IMR-90 (cell line): ENCODE data around the gene STARD7. TPM values are rescaled to one million over a fixed set of nuclear protein-coding genes. Genes with fewer than 3 reads are reported as not detected.

Experiments
- ATAC-seq: fragments of 200-7000 bp; cut with Tn5 transposase; 2 replicates; pipeline ENCODE4 v1.9.1; 2020; ENCODE audit warnings: low read depth, mild to moderate bottlenecking, moderate library complexity
- BruUV-seq: library from RNA; stranded (reverse); fragments of 400-500 nt; replicated peaks from 2 replicates; lab custom pipeline; 2021; lab: Mats Ljungman, UMichigan
- CTCF ChIA-PET: fragments of 300-600 bp; formaldehyde crosslinking; extraction: SDS; loops from one replicate; lab custom pipeline; 2021; ENCODE audit warnings: antibody characterized with exemption; lab: Yijun Ruan, JAX
- POLR2A ChIA-PET: fragments of 300-600 bp; sonication (Branson Sonifier 250); formaldehyde crosslinking; loops from one replicate; lab custom pipeline; 2022; ENCODE audit warnings: antibody characterized with exemption; ENCODE audit not compliant: unreplicated experiment; lab: Charles Lee
- DNase-seq: peaks from one replicate; pipeline ENCODE4 v3.0.0; 2013
- H2AFZ ChIP-seq: replicated peaks from 2 replicates; pipeline ENCODE3; 2013; ENCODE audit warnings: low read length, mild to moderate bottlenecking; ENCODE audit not compliant: poor library complexity
- H2AK5ac ChIP-seq: 2 replicates; pipeline ENCODE4 v1.6.1; 2013; ENCODE audit warnings: low read depth, low read length, inconsistent platforms
- H2AK9ac ChIP-seq: replicated peaks from 2 replicates; pipeline ENCODE3; 2013; ENCODE audit warnings: mild to moderate bottlenecking, low read depth, low read length, moderate library complexity; ENCODE audit not compliant: poor library complexity
- H2BK120ac ChIP-seq: 2 replicates; pipeline ENCODE4 v1.6.1; 2013; ENCODE audit warnings: low read depth, low read length, inconsistent platforms
- H2BK15ac ChIP-seq: 3 replicates; pipeline ENCODE4 v1.6.1; 2013; ENCODE audit warnings: low read depth, low read length, inconsistent platforms
- H2BK20ac ChIP-seq: 2 replicates; pipeline ENCODE4 v1.6.1; 2013; ENCODE audit warnings: low read depth, mild to moderate bottlenecking, inconsistent platforms, low read length, moderate library complexity
- H2BK5ac ChIP-seq: 2 replicates; pipeline ENCODE4 v1.6.1; 2013; ENCODE audit warnings: mild to moderate bottlenecking, low read depth, low read length, inconsistent platforms; ENCODE audit not compliant: poor library complexity, severe bottlenecking
- H3K14ac ChIP-seq: replicated peaks from 2 replicates; pipeline ENCODE4 v1.6.1; 2013; ENCODE audit warnings: low read depth, low read length, inconsistent platforms
- H3K18ac ChIP-seq: 2 replicates; pipeline ENCODE4 v1.6.1; 2013; ENCODE audit warnings: low read depth, low read length, control low read depth
- H3K23ac ChIP-seq: 2 replicates; pipeline ENCODE4 v1.6.1; 2013; ENCODE audit warnings: low read depth, low read length, inconsistent platforms
- H3K27ac ChIP-seq: 2 replicates; pipeline ENCODE4 v1.5.1; 2013; ENCODE audit warnings: mild to moderate bottlenecking, control low read depth, low read length; ENCODE audit not compliant: insufficient read depth
- H3K27me3 ChIP-seq: 2 replicates; pipeline ENCODE4 v1.6.1; 2013; ENCODE audit warnings: low read length; ENCODE audit not compliant: control insufficient read depth, insufficient read depth
- H3K36me3 ChIP-seq: 2 replicates; pipeline ENCODE4 v1.6.1; 2013; ENCODE audit warnings: low read length, mixed read lengths; ENCODE audit not compliant: control insufficient read depth, insufficient read depth
- H3K4ac ChIP-seq: 2 replicates; pipeline ENCODE4 v1.6.1; 2013; ENCODE audit warnings: low read depth, low read length, inconsistent platforms
- H3K4me1 ChIP-seq: 2 replicates; pipeline ENCODE4 v1.6.1; 2013; ENCODE audit warnings: low read length, mixed read lengths; ENCODE audit not compliant: control insufficient read depth, insufficient read depth
- H3K4me2 ChIP-seq: 2 replicates; pipeline ENCODE4 v1.6.1; 2013; ENCODE audit warnings: low read depth, mild to moderate bottlenecking, control low read depth, low read length, moderate library complexity
- H3K4me3 ChIP-seq: 2 replicates; pipeline ENCODE4 v1.5.1; 2013; ENCODE audit warnings: low read depth, mild to moderate bottlenecking, control low read depth, low read length, moderate library complexity; ENCODE audit not compliant: insufficient read depth
- H3K56ac ChIP-seq: 2 replicates; pipeline ENCODE4 v1.6.1; 2013; ENCODE audit warnings: low read length, inconsistent platforms; ENCODE audit not compliant: insufficient read depth; ENCODE audit errors: extremely low read depth
- H3K79me1 ChIP-seq, 2 experiments: 2 replicates each; pipeline ENCODE4 v1.6.1; 2013; ENCODE audit warnings: low read length in 2 of 2, inconsistent platforms in 1 of 2, low read depth in 1 of 2
- H3K9ac ChIP-seq: 2 replicates; pipeline ENCODE4 v1.6.1; 2013; ENCODE audit warnings: low read depth, low read length, control low read depth
- H3K9me1 ChIP-seq: 2 replicates; pipeline ENCODE4 v1.6.1; 2013; ENCODE audit warnings: low read length, inconsistent platforms; ENCODE audit not compliant: insufficient read depth
- H3K9me3 ChIP-seq: 2 replicates; pipeline ENCODE4 v1.6.1; 2013; ENCODE audit warnings: low read length; ENCODE audit not compliant: control insufficient read depth, insufficient read depth
- H4K20me1 ChIP-seq: 2 replicates; pipeline ENCODE4 v1.6.1; 2013; ENCODE audit warnings: low read length, inconsistent platforms; ENCODE audit not compliant: insufficient read depth
- H4K5ac ChIP-seq: 2 replicates; pipeline ENCODE4 v1.6.1; 2013; ENCODE audit warnings: mild to moderate bottlenecking, low read depth, low read length, control low read depth
- H4K8ac ChIP-seq, 2 experiments: 2 replicates each; pipeline ENCODE4 v1.6.1; 2013; ENCODE audit warnings: low read depth in 2 of 2, low read length in 2 of 2, control low read depth in 1 of 2, inconsistent platforms in 1 of 2
- H4K91ac ChIP-seq: 2 replicates; pipeline ENCODE4 v1.6.1; 2013; ENCODE audit warnings: low read depth, low read length, inconsistent platforms; ENCODE audit not compliant: insufficient read depth
- BHLHE40 ChIP-seq: fragments of 150-350 bp; IDR thresholded peaks from 2 replicates; pipeline ENCODE4 v1.6.1; 2016; ENCODE audit warnings: mild to moderate bottlenecking, low read depth, low read length
- CEBPB ChIP-seq: IDR thresholded peaks from 2 replicates; pipeline ENCODE4 v1.6.1; 2012; ENCODE audit warnings: low read depth, low read length, improper control_type of control experiment
- CHD1 ChIP-seq: IDR thresholded peaks from 2 replicates; pipeline ENCODE4 v1.6.1; 2012; ENCODE audit warnings: low read depth, low read length, improper control_type of control experiment
- CTCF ChIP-seq: conservative IDR thresholded peaks from 2 replicates; pipeline ENCODE4 v1.5.1; 2012; ENCODE audit warnings: mild to moderate bottlenecking, low read depth, low read length, improper control_type of control experiment
- ELK1 ChIP-seq: fragments of 150-350 bp; IDR thresholded peaks from 2 replicates; pipeline ENCODE4 v1.6.1; 2016; ENCODE audit warnings: low read depth, mild to moderate bottlenecking, low read length, moderate library complexity, borderline replicate concordance
- FOS ChIP-seq: fragments of 150-350 bp; IDR thresholded peaks from 2 replicates; pipeline ENCODE4 v1.6.1; 2016; ENCODE audit warnings: low read depth, low read length
- MAFK ChIP-seq: IDR thresholded peaks from 2 replicates; pipeline ENCODE4 v1.6.1; 2012; ENCODE audit warnings: low read depth, low read length, improper control_type of control experiment
- MAZ ChIP-seq: IDR thresholded peaks from 2 replicates; pipeline ENCODE4 v1.6.1; 2012; ENCODE audit warnings: low read depth, mild to moderate bottlenecking, low read length, improper control_type of control experiment, moderate library complexity, borderline replicate concordance
- MXI1 ChIP-seq: IDR thresholded peaks from 2 replicates; pipeline ENCODE4 v1.6.1; 2012; ENCODE audit warnings: low read depth, mild to moderate bottlenecking, low read length, moderate library complexity, borderline replicate concordance
- POLR2A ChIP-seq: IDR thresholded peaks from 2 replicates; pipeline ENCODE4 v1.6.1; 2012; ENCODE audit warnings: mild to moderate bottlenecking, low read depth, low read length
- RAD21 ChIP-seq: IDR thresholded peaks from 2 replicates; pipeline ENCODE4 v1.6.1; 2012; ENCODE audit warnings: low read length, improper control_type of control experiment
- RCOR1 ChIP-seq: IDR thresholded peaks from 2 replicates; pipeline ENCODE4 v1.6.1; 2012; ENCODE audit warnings: mild to moderate bottlenecking, low read length, improper control_type of control experiment; ENCODE audit not compliant: insufficient replicate concordance
- RFX5 ChIP-seq: IDR thresholded peaks from 2 replicates; pipeline ENCODE4 v1.8.0; 2012; ENCODE audit warnings: low read depth, mild to moderate bottlenecking, low read length, moderate library complexity
- SMC3 ChIP-seq: fragments of 150-350 bp; IDR thresholded peaks from 2 replicates; pipeline ENCODE4 v1.6.1; 2016; ENCODE audit warnings: low read depth, mild to moderate bottlenecking, antibody characterized with exemption, low read length, moderate library complexity
- WGBS, 2 experiments: methylation state at CpG; one replicate each; pipeline versions ENCODE4 v1.1.5 to v1.1.7; 2013; ENCODE audit warnings: missing lambda C conversion rate in 2 of 2; ENCODE audit not compliant: insufficient read length in 1 of 2; ENCODE audit errors: extremely low coverage in 2 of 2; 5-methylcytosine and 5-hydroxymethylcytosine counted together
- dilution Hi-C: fragments of 300-500 bp; cut with HindIII; formaldehyde crosslinking; loops from one replicate; pipeline ENCODE4 v1.14.3; 2018; ENCODE audit warnings: low sequenced_read_pairs; ENCODE audit not compliant: unreplicated experiment
- in situ Hi-C: fragments of 300-500 bp; cut with MboI; formaldehyde crosslinking; loops from 3 replicates; pipeline ENCODE4 v1.14.3; 2019; ENCODE audit warnings: low sequenced_read_pairs, inconsistent platforms, mixed read lengths
- intact Hi-C: fragments of 100-400 bp; cut with micrococcal nuclease; formaldehyde crosslinking; loops from 2 replicates; pipeline ENCODE4 v1.10.0; 2022
- polyA plus RNA-seq, 3 experiments: library from polyadenylated mRNA; depleted of rRNA; stranded (reverse); fragments of >200 nt; gene quantifications; 2 replicates each; pipeline ENCODE4 v1.2.3, GENCODE V29; 2012; ENCODE audit warnings: low replicate concordance in 1 of 3
- total RNA-seq: library from RNA; depleted of rRNA; stranded (reverse); fragments of >200 nt; gene quantifications from 2 replicates; pipeline ENCODE4 v1.2.3, GENCODE V29; 2012

The STARD7 gene
- total and polyA plus RNA-seq, 2 of the 4 experiments (the other 2 are of a cell fraction) = 61.7 to 138 TPM

- no peak for TF ChIP-seq RAD21
- peak; percentile 65; the same call in 1 of the 2 replicates for TF ChIP-seq FOS
Observed at GRCh38 chr2:96195410-96196066, 13.1 kb downstream of the STARD7 start (continued).

- peaks cover 31% of the 10 kb centered on the region for H3K36me3 ChIP-seq
- no peak overlapping the region for H2AK9ac ChIP-seq
- no peak overlapping the region for H4K91ac ChIP-seq
- H4K8ac ChIP-seq = no peak overlapping the region
- H2BK5ac ChIP-seq = no peak overlapping the region
- H2BK20ac ChIP-seq = no peak overlapping the region
- H3K18ac ChIP-seq = no peak overlapping the region
- H3K4me1 ChIP-seq = peaks cover 9% of the 10 kb centered on the region
- H2AK5ac ChIP-seq = no peak overlapping the region
- no peaks in the 10 kb centered on the region for H3K27me3 ChIP-seq
- no peak overlapping the region for H3K4ac ChIP-seq
- DNase-seq (no peak), ATAC-seq (no peak)
- dilution Hi-C loops (no loop called here), intact Hi-C loops (no loop called here), in situ Hi-C loops (no loop called here)
- H3K23ac ChIP-seq = no peak overlapping the region
- no peak overlapping the region for H4K5ac ChIP-seq
- H4K20me1 ChIP-seq = peaks cover 24% of the 10 kb centered on the region
- H3K27ac ChIP-seq = no peak overlapping the region
- CTCF ChIA-PET = no interaction called here
- BruUV-seq = TSS peak; percentile 12
- no peak overlapping the region for H3K14ac ChIP-seq
- no peak overlapping the region for H3K56ac ChIP-seq
- no peak overlapping the region for H3K9ac ChIP-seq
- POLR2A ChIA-PET = no interaction called here
- no peak overlapping the region for H3K4me3 ChIP-seq
- no peaks in the 10 kb centered on the region for H3K9me3 ChIP-seq
- peaks cover 40 to 55% of the 10 kb centered on the region in 2 experiments for H3K79me1 ChIP-seq
- H3K4me2 ChIP-seq = no peak overlapping the region
- peaks cover 18% of the 10 kb centered on the region for H3K9me1 ChIP-seq
- no peak overlapping the region for H2BK120ac ChIP-seq
- WGBS, 2 experiments = 80% methylated on average over 1 of the region's 11 CpGs; no CpG with 5 or more reads in 1 of the 2 experiments
- no peak overlapping the region for H2AFZ ChIP-seq
- H2BK15ac ChIP-seq = no peak overlapping the region
- TF ChIP-seq RFX5 (no peak), MAFK (no peak), CEBPB (no peak), ELK1 (no peak), CTCF (no peak), BHLHE40 (no peak), CHD1 (no peak), RCOR1 (no peak), MXI1 (no peak), MAZ (no peak), SMC3 (no peak), FOS (no peak), POLR2A (no peak)
Observed at GRCh38 chr2:96191937-96192670, 16.5 kb downstream of the STARD7 start.
